ENCODE data around the gene COPS9.
A peak's percentile ranks its signal among the peaks of the same experiment; 100 is the strongest.

The COPS9 gene

DNA sequence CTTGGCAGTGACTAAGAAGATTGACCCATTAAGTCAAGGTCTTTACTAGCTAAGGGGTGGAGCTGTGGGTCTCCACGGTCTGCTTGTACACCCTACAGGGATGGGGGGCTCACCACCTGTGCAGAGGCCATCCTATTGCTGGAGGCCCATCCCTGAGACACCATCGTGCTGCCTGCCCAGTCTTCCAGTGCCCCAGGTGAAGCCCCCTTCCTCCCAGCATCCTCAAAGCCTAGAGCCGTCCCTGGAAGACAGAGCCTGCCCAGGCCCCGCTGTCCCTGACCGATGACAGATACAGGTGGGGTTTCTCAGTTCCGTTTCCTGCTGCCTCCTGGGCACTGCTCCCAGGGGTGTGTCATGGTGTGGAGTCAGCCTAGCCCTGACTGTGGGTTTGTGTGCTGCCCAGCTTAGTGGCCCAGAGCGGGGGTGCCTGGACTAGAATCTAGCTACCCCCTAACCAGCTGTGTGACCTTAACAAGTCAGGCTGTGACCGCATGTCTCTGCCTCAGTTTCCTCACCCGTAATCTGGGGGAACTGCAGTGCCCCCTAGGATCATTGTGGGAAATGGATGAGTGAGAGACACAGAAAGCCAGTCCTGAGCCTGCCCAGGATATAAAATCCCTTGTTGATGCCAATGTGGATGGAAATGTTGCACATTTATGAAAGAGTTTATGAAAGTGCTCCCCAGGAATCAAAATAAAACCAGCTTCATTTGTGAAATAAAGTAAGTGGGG is 2.3 kb upstream of the COPS9 start:
- TF ChIP-seq, protein P1, sequence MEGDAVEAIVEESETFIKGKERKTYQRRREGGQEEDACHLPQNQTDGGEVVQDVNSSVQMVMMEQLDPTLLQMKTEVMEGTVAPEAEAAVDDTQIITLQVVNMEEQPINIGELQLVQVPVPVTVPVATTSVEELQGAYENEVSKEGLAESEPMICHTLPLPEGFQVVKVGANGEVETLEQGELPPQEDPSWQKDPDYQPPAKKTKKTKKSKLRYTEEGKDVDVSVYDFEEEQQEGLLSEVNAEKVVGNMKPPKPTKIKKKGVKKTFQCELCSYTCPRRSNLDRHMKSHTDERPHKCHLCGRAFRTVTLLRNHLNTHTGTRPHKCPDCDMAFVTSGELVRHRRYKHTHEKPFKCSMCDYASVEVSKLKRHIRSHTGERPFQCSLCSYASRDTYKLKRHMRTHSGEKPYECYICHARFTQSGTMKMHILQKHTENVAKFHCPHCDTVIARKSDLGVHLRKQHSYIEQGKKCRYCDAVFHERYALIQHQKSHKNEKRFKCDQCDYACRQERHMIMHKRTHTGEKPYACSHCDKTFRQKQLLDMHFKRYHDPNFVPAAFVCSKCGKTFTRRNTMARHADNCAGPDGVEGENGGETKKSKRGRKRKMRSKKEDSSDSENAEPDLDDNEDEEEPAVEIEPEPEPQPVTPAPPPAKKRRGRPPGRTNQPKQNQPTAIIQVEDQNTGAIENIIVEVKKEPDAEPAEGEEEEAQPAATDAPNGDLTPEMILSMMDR (IDR thresholded peaks at IDR 0.05; ENCODE audit: low read depth, low read length): no peak
- no peak overlapping the region for H3K4me3 ChIP-seq (ENCODE audit: low read depth, low read length)

DNA sequence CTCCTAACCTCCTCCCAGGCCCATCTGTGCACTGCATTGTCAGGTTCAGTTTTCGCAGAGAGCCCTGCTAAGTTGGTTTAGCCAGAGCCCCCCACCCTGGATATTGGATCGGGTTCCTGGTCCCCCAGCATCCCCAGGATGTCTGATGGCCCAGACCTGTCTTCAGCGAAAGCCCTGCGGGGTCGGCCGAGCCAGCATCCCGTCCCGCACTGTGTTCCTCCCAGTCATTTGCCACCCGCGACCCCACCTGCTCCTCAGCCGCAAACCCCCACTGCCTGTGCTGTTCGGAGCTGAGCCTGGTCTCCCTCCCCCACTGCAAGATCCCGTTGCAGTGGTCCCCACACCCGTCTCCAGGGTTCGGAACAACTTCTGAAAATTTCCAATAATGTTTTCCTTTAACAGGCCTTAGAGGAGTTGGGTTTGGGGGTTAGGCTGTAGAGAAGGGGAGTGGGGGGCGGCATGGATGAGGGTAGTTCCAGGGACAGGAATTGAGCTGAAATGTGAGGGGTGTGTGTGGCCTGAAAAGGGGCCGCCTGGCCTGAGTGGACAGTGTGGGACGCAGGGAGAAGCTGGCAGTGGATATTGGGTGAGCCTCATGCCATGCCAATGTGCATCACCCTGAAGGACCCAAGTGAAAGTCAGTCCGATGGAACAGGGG is 1.6 kb upstream of the COPS9 start:
- TF ChIP-seq, protein P1 (IDR thresholded peaks at IDR 0.05; ENCODE audit: low read depth, low read length): no peak
- no peak overlapping the region for H3K4me3 ChIP-seq (ENCODE audit: low read depth, low read length)

DNA sequence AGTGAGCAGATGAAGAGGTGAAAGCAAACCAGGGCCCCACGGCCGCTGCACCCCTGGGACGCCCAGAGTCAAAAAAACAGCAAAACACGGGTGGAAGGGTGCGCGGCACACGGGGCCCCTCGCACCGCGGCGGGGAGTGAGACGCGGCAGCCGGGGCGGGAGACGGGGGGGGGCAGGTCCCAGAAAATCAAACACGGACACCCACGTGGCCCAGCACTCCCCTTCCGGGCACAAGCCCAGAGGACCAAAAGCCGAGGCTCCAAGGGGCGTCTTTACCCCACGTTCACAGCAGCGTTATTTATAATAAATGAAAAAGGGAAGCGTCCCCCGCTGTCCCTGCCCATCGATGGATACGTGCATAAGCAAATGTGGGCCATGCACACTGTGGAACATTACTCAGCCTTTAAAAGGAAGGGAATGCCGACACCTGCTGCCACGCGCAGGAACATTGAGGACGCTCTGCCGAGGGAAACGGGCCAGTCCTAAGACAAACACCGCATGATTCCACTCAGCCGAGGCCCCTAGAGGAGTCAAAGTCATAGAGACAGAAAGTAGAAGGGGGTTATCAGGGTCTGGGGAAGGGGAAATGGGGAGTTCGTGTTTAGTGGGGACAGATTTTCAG is 677 bp upstream of the COPS9 start:
- H3K4me3 ChIP-seq (ENCODE audit: low read depth, low read length): peak overlapping the region; percentile 94
- TF ChIP-seq, protein P1 (IDR thresholded peaks at IDR 0.05; ENCODE audit: low read depth, low read length): no peak

DNA sequence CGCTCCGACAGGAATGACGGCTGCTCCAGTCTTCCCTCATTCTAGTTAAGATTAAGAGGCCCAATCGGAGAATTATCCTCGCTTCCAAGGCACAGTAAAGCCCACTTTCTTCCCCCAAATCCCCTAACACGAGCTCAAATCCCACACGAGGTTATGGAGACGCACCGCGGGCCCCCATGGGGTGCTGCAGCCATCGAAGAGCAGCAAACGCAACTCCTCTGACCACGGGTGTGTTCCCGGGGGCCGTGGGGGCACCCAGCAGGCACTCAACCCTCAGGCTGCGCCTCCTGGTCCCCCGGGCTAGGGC is 446 bp downstream of the COPS9 start:
- TF ChIP-seq, protein P1 (IDR thresholded peaks at IDR 0.05; ENCODE audit: low read depth, low read length): no peak
- peak overlapping the region; percentile 94 for H3K4me3 ChIP-seq (ENCODE audit: low read depth, low read length)

DNA sequence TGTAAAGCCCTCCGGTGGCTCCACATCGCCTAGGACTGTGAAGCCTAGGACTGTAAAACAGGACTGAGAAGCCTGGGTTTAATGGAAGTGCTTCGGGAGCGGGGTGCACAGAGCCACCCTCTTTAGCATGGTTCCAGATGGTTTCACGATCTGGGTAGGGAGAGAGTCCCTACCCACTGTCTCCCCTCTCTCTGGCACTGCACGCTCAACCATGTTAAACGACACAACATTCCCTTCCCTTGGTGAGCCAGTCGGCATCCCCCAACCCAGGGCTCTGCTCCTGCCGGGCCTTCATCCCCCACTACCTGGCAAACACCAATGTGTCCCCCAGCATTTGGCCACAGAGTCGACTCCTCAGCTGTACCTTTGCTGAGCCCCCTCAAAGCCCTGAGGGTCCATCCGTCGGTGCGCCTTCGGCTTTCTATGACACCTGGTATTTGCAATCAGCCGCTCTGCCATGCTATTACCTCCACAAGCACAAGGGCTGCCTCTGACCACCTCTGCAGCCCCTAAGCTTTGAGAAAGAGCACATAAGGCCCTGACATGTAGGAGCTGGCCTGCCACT is 1.1 kb downstream of the COPS9 start:
- TF ChIP-seq, protein P1 (IDR thresholded peaks at IDR 0.05; ENCODE audit: low read depth, low read length): no peak
- H3K4me3 ChIP-seq (ENCODE audit: low read depth, low read length): peak overlapping the region; percentile 94

DNA sequence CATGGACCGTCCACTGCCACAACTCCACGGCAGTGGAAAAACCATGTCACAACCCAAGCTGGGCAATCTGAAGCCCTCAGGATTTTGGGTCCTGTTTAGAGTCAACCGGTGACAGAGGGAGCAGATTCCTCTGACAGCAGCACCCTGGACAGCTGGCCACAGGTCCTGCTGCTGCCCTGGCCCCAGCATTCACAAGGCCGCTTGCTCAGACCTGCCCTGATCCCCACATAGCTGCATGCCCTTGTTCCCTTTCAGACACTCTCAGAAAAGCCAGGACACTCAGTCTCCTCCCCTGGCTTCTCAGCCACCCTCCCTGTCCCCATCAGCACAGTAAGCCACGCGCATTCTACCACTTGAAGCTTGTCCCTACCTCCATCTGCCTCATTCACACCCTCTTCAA is 1.6 kb downstream of the COPS9 start:
- H3K4me3 ChIP-seq (ENCODE audit: low read depth, low read length): peak overlapping the region; percentile 94; the same call in 1 of the 2 replicates
- TF ChIP-seq, protein P1 (IDR thresholded peaks at IDR 0.05; ENCODE audit: low read depth, low read length): no peak

DNA sequence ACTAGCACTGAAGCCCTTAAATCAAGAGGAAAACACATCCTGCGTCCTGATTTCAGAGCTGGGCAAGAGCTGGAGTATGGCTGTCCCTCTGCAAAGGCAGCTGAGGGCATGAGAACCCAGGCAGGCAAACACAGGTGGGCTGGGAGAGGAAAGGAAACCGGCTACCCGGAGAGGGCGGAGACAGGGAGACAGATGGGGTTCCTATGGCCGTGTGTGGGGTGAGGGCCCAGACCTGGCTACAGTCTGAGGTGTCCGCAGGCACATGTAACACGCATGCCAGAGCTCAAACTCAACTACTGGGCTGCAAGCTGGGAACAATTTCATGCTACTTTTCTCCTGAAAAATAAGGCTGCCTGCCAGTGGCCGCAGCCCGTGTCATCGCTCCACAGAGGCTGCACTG is 2.7 kb downstream of the COPS9 start:
- TF ChIP-seq, protein P1 (IDR thresholded peaks at IDR 0.05; ENCODE audit: low read depth, low read length): no peak
- no peak overlapping the region for H3K4me3 ChIP-seq (ENCODE audit: low read depth, low read length)
